ENCODE results near the gene WDR83. TPM values are rescaled to one million over a fixed set of nuclear protein-coding genes. Genes with fewer than 3 reads are reported as not detected.
A peak's percentile ranks its signal among the peaks of the same experiment; 100 is the strongest.

WDR83 gene
- total RNA-seq, 1 donor from 2014 or later = 10.9 TPM

- DNase-seq = peak; percentile 85
- Histone ChIP-seq H3K9me3 (no peaks in the 10 kb centered on the region), H3K27me3 (no peaks in the 10 kb centered on the region), H3K4me3 (peak overlapping the region; percentile 63), H3K36me3 (peaks cover 19% of the 10 kb centered on the region), H3K27ac (peak overlapping the region; percentile 88), H3K4me1 (peaks cover 33% of the 10 kb centered on the region)
- no peak for TF ChIP-seq CTCF (IDR thresholded peaks at IDR 0.05)
- peak; percentile 74 for ATAC-seq
- intact Hi-C loops (cut with DNase I) = no loop called here
Measured at GRCh38 chr19:12721656-12722565, 55.3 kb downstream of the WDR83 start.

GRCh38 chr19:12722566-12723380, 56.2 kb downstream of the WDR83 start:
- H3K4me1 ChIP-seq = peaks cover 33% of the 10 kb centered on the region
- no peaks in the 10 kb centered on the region for H3K27me3 ChIP-seq
- H3K36me3 ChIP-seq = peaks cover 12% of the 10 kb centered on the region
- no peaks in the 10 kb centered on the region for H3K9me3 ChIP-seq
- peak; percentile 94 for ATAC-seq
- intact Hi-C loops (cut with DNase I) = no loop called here
- peak overlapping the region; percentile 88 for H3K27ac ChIP-seq
- no peak for TF ChIP-seq CTCF (IDR thresholded peaks at IDR 0.05)
- H3K4me3 ChIP-seq = peak overlapping the region; percentile 63
- DNase-seq = peak; percentile 96

GRCh38 chr19:12723381-12723640, 56.7 kb downstream of the WDR83 start:
- intact Hi-C loops (cut with DNase I) = no loop called here
- no peak for DNase-seq
- no peak for TF ChIP-seq CTCF (IDR thresholded peaks at IDR 0.05)
- peak overlapping the region; percentile 63 for H3K4me3 ChIP-seq
- H3K27me3 ChIP-seq = no peaks in the 10 kb centered on the region
- peaks cover 8% of the 10 kb centered on the region for H3K36me3 ChIP-seq
- H3K9me3 ChIP-seq = no peaks in the 10 kb centered on the region
- peak overlapping the region; percentile 88 for H3K27ac ChIP-seq
- no peak for ATAC-seq
- H3K4me1 ChIP-seq = peaks cover 33% of the 10 kb centered on the region

GRCh38 chr19:12723641-12724426, 57.2 kb downstream of the WDR83 start, which contains the start of gene TNPO2:
Gene TNPO2, minus strand, starts transcription at chr19:12723932. Its CDS starts 2,955 bp downstream, at chr19:12720977.
- H3K4me1 ChIP-seq = peaks cover 33% of the 10 kb centered on the region
- intact Hi-C loops (cut with DNase I) = no loop called here

More at GRCh38 chr19:12723641-12724426, 57.2 kb downstream of the WDR83 start, which contains the start of gene TNPO2:
- DNase-seq = peak; percentile 75
- Histone ChIP-seq H3K36me3 (peaks cover 8% of the 10 kb centered on the region), H3K4me3 (peak within 1 kb of the TSS; percentile 63), H3K27me3 (no peaks in the 10 kb centered on the region), H3K9me3 (no peaks in the 10 kb centered on the region), H3K27ac (peak within 1 kb of the TSS; percentile 88)
- ATAC-seq = peak; percentile 53
- no peak for TF ChIP-seq CTCF (IDR thresholded peaks at IDR 0.05)

Other genes starting within 250 kb of the WDR83 start
- gene ZNF443, start 225.8 kb upstream of the WDR83 start, total RNA-seq = 3.8 TPM
- 2.6 TPM for gene ZNF709, start 182.0 kb upstream of the WDR83 start, total RNA-seq
- gene ZNF564, start 115.3 kb upstream of the WDR83 start, total RNA-seq = 13.7 TPM
- gene ZNF490, start 56.0 kb upstream of the WDR83 start, total RNA-seq = 12.2 TPM
- 29.7 TPM for gene ZNF791, start 55.9 kb upstream of the WDR83 start, total RNA-seq
- gene MAN2B1, start 65 bp upstream of the WDR83 start, total RNA-seq = 174 TPM
- gene DHPS, start 15.1 kb downstream of the WDR83 start, total RNA-seq = 70.5 TPM
- gene GNG14, start 21.2 kb downstream of the WDR83 start, total RNA-seq = not detected
- 4.3 TPM for gene FBXW9, start 29.8 kb downstream of the WDR83 start, total RNA-seq
- 49.0 TPM for gene TNPO2, start 57.1 kb downstream of the WDR83 start, total RNA-seq
- gene TRIR, start 67.9 kb downstream of the WDR83 start, total RNA-seq = 144 TPM
- gene GET3, start 70.7 kb downstream of the WDR83 start, total RNA-seq = 55.2 TPM
- gene BEST2, start 85.0 kb downstream of the WDR83 start, total RNA-seq = not detected
- 65.3 TPM for gene HOOK2, start 108.7 kb downstream of the WDR83 start, total RNA-seq
- 174 TPM for gene JUNB, start 124.7 kb downstream of the WDR83 start, total RNA-seq
- 123 TPM for gene PRDX2, start 135.0 kb downstream of the WDR83 start, total RNA-seq
- gene THSD8, start 135.3 kb downstream of the WDR83 start, total RNA-seq = 2.8 TPM
- 7.4 TPM for gene RNASEH2A, start 139.8 kb downstream of the WDR83 start, total RNA-seq
- not detected for gene RTBDN, start 167.8 kb downstream of the WDR83 start, total RNA-seq
- not detected for gene MAST1, start 171.7 kb downstream of the WDR83 start, total RNA-seq
- 61.0 TPM for gene DNASE2, start 214.6 kb downstream of the WDR83 start, total RNA-seq
- not detected for gene KLF1, start 220.4 kb downstream of the WDR83 start, total RNA-seq
- 21.0 TPM for gene GCDH, start 224.4 kb downstream of the WDR83 start, total RNA-seq

Data from upper lobe of right lung (tissue), 1 donor.